CD14-positive monocyte (primary cell): ENCODE measurements around the gene SSPN. TPM values are rescaled to one million over a fixed set of nuclear protein-coding genes. Genes with fewer than 3 reads are reported as not detected.

Source experiments
- DNase-seq, 3 donors: peaks; one replicate each; pipeline ENCODE4 v3.0.0-alpha.2; 2011 to 2022
- H2AFZ ChIP-seq: 2 replicates; pipeline ENCODE4 v1.6.0; 2012; ENCODE audit warnings: mild to moderate bottlenecking, low read depth, low read length, inconsistent platforms; ENCODE audit not compliant: insufficient read depth, poor library complexity, severe bottlenecking
- H3K27ac ChIP-seq, 2 donors: 1 replicate in 1 of 2; 2 replicates in 1 of 2; pipeline ENCODE4 v1.5.1; 2012 to 2013; ENCODE audit warnings: low read length in 2 of 2, control low read depth in 1 of 2, inconsistent platforms in 1 of 2, low read depth in 1 of 2, mild to moderate bottlenecking in 1 of 2
- H3K27me3 ChIP-seq, 2 donors: one replicate each; pipeline versions ENCODE4 v1.6.0 to v1.6.1; 2011 to 2013; ENCODE audit warnings: low read length in 2 of 2; ENCODE audit not compliant: control insufficient read depth in 2 of 2, insufficient read depth in 2 of 2
- H3K36me3 ChIP-seq, 2 donors: replicated peaks in 1 of 2; 1 replicate in 1 of 2; 2 replicates in 1 of 2; pipeline versions ENCODE4 v1.5.1 to v1.6.1; 2012 to 2013; ENCODE audit warnings: low read length in 2 of 2, control low read depth in 1 of 2, inconsistent platforms in 1 of 2, mild to moderate bottlenecking in 1 of 2; ENCODE audit not compliant: insufficient read depth in 2 of 2, control insufficient read depth in 1 of 2
- H3K4me1 ChIP-seq, 2 donors: 1 replicate in 1 of 2; 2 replicates in 1 of 2; pipeline versions ENCODE4 v1.5.1 to v1.6.1; 2012 to 2013; ENCODE audit warnings: low read length in 2 of 2, control low read depth in 1 of 2, inconsistent platforms in 1 of 2, mild to moderate bottlenecking in 1 of 2, moderate library complexity in 1 of 2; ENCODE audit not compliant: insufficient read depth in 2 of 2, control insufficient read depth in 1 of 2
- H3K4me2 ChIP-seq: replicated peaks from 2 replicates; pipeline ENCODE3; 2012; ENCODE audit warnings: low read length, moderate library complexity, mild to moderate bottlenecking; ENCODE audit not compliant: poor library complexity, severe bottlenecking; ENCODE audit errors: extremely low read depth
- H3K4me3 ChIP-seq, 3 experiments: fragments of 200-600 bp in 1 of 3; sonication (generic) in 1 of 3; replicated peaks in 1 of 3; 1 replicate in 2 of 3; 2 replicates in 1 of 3; pipeline ENCODE4 v1.5.1; 2011 to 2013; ENCODE audit warnings: low read length in 3 of 3, mild to moderate bottlenecking in 3 of 3, control low read depth in 2 of 3, low read depth in 2 of 3, inconsistent platforms in 1 of 3, moderate library complexity in 1 of 3
- H3K79me2 ChIP-seq: 2 replicates; pipeline ENCODE4 v1.6.0; 2012; ENCODE audit warnings: mild to moderate bottlenecking, control low read depth, inconsistent platforms, low read length, moderate library complexity; ENCODE audit not compliant: insufficient read depth
- H3K9ac ChIP-seq: 2 replicates; pipeline ENCODE4 v1.6.0; 2017; ENCODE audit warnings: low read length, mild to moderate bottlenecking; ENCODE audit not compliant: insufficient read depth, poor library complexity, severe bottlenecking
- H3K9me3 ChIP-seq, 2 donors: replicated peaks in 1 of 2; 1 replicate in 1 of 2; 2 replicates in 1 of 2; pipeline versions ENCODE4 v1.5.1 to v1.6.1; 2012 to 2013; ENCODE audit warnings: low read length in 2 of 2, control low read depth in 1 of 2; ENCODE audit not compliant: control insufficient read depth in 1 of 2, insufficient read depth in 1 of 2
- H4K20me1 ChIP-seq: 2 replicates; pipeline ENCODE4 v1.6.0; 2012; ENCODE audit warnings: mild to moderate bottlenecking, low read length, control low read depth, moderate library complexity; ENCODE audit not compliant: insufficient read depth
- H3K27ac Mint-ChIP-seq, 7 donors: one replicate each; pipeline ENCODE4 v1.8.0; 2020; ENCODE audit warnings: mild to moderate bottlenecking in 7 of 7, mixed read lengths in 7 of 7, moderate library complexity in 6 of 7, inconsistent platforms in 2 of 7
- H3K27me3 Mint-ChIP-seq, 3 donors: one replicate each; pipeline ENCODE4 v1.8.0; 2021 to 2022; ENCODE audit warnings: low read depth in 3 of 3, mild to moderate bottlenecking in 3 of 3, mixed read lengths in 3 of 3, moderate library complexity in 3 of 3, inconsistent platforms in 1 of 3
- H3K36me3 Mint-ChIP-seq, 2 donors: one replicate each; pipeline ENCODE4 v1.8.0; 2020; ENCODE audit warnings: mixed read lengths in 2 of 2, inconsistent platforms in 1 of 2, mild to moderate bottlenecking in 1 of 2
- H3K4me1 Mint-ChIP-seq: one replicate; pipeline ENCODE4 v1.8.0; 2020; ENCODE audit warnings: mild to moderate bottlenecking, mixed read lengths
- H3K4me3 Mint-ChIP-seq, 2 donors: one replicate each; pipeline ENCODE4 v1.8.0; 2020; ENCODE audit warnings: mild to moderate bottlenecking in 2 of 2, mixed read lengths in 2 of 2, moderate library complexity in 1 of 2
- H3K9me3 Mint-ChIP-seq, 7 donors: one replicate each; pipeline ENCODE4 v1.8.0; 2020 to 2022; ENCODE audit warnings: mixed read lengths in 7 of 7, mild to moderate bottlenecking in 6 of 7, moderate library complexity in 6 of 7, inconsistent platforms in 2 of 7
- WGBS: methylation state at CpG from one replicate; pipeline ENCODE4 v1.1.5; 2013; ENCODE audit warnings: missing lambda C conversion rate; ENCODE audit not compliant: insufficient coverage; 5-methylcytosine and 5-hydroxymethylcytosine counted together
- intact Hi-C, 2 donors: fragments of 100-400 bp; cut with micrococcal nuclease; formaldehyde crosslinking; loops; one replicate each; pipeline versions ENCODE4 v1.15.0 to v1.15.1; 2023
- polyA plus RNA-seq, 3 donors: library from polyadenylated mRNA; depleted of rRNA in 1 of 3; unstranded in 2 of 3; stranded (reverse) in 1 of 3; fragments of 300-500 nt in 2 of 3; fragments of >200 nt in 1 of 3; fragmentation: Illumina TruSeq in 2 of 3; gene quantifications; 1 replicate in 2 of 3; 2 replicates in 1 of 3; pipeline ENCODE4 v1.2.3, GENCODE V29; 2012 to 2021
- TF ChIP-seq, protein P1 (sequence below): fragments of 200-600 bp; IDR thresholded peaks from one replicate; pipeline ENCODE4 v1.8.0; 2022; ENCODE audit warnings: antibody characterized with exemption, mild to moderate bottlenecking

SSPN gene
- polyA plus RNA-seq, 3 donors = 0.15 TPM; not detected in 2

DNA sequence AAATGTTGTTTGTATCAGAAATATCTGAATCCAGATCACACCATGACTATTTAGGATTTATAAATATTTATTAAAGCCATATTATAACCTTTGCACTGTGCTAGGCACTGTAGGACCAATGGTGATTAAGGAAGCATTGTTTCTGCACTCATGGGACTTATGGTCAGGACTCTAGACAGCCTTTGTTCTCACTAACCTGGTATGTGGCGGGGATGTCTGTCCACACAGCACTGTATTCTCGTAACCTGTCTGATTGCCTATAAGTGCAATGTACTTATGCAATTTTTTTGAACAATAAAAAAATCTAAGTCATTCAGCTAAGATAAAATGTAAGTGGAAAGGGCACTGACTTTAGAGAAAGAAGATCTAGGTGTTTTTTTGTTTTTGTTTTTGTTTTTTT, 6.7 kb upstream of the SSPN start:
- no peaks in the 10 kb centered on the region for H3K27me3 ChIP-seq
- H3K27ac ChIP-seq = no peak overlapping the region
- no peaks in the 10 kb centered on the region for H4K20me1 ChIP-seq
- H3K36me3 ChIP-seq = no peaks in the 10 kb centered on the region
- H3K9me3 ChIP-seq = no peaks in the 10 kb centered on the region
- H2AFZ ChIP-seq = no peak overlapping the region
- Mint-ChIP-seq H3K9me3 (no peaks in the 10 kb centered on the region), H3K4me1 (no peaks in the 10 kb centered on the region), H3K4me3 (no peak overlapping the region), H3K27me3 (peaks cover 2 to 9% (median 4%) of the 10 kb centered on the region in 3 donors), H3K36me3 (no peaks in the 10 kb centered on the region), H3K27ac (no peak overlapping the region)
- intact Hi-C loops = no loop called here
- TF ChIP-seq, protein P1, sequence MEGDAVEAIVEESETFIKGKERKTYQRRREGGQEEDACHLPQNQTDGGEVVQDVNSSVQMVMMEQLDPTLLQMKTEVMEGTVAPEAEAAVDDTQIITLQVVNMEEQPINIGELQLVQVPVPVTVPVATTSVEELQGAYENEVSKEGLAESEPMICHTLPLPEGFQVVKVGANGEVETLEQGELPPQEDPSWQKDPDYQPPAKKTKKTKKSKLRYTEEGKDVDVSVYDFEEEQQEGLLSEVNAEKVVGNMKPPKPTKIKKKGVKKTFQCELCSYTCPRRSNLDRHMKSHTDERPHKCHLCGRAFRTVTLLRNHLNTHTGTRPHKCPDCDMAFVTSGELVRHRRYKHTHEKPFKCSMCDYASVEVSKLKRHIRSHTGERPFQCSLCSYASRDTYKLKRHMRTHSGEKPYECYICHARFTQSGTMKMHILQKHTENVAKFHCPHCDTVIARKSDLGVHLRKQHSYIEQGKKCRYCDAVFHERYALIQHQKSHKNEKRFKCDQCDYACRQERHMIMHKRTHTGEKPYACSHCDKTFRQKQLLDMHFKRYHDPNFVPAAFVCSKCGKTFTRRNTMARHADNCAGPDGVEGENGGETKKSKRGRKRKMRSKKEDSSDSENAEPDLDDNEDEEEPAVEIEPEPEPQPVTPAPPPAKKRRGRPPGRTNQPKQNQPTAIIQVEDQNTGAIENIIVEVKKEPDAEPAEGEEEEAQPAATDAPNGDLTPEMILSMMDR = no peak
- no peak overlapping the region for H3K4me3 ChIP-seq
- H3K4me1 ChIP-seq = no peaks in the 10 kb centered on the region
- WGBS = no CpG with 5 or more reads among the region's 2 CpGs
- no peaks in the 10 kb centered on the region for H3K79me2 ChIP-seq
- no peak overlapping the region for H3K9ac ChIP-seq
- no peak overlapping the region for H3K4me2 ChIP-seq
- DNase-seq = no peak

DNA sequence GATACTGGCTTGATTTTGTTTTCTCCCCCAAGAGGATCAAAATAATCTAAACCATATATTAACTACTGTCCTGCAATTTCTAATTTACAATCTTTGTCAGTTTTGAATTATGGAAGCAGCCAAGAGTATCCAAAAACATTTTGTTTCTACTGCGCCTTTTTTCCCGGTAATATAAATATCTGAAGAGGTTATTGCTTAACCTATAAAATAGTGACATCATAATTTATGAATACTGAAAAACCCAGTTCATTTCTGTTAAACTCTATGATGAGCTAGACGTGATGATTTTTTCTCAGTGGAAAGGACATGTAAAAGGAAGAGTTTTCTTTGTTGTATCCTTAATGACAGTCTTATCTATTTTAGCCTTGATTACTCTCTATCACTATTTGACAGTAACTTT, 3.2 kb upstream of the SSPN start:
- Histone ChIP-seq H3K4me1 (peaks cover 6 to 10% of the 10 kb centered on the region in 2 donors), H3K36me3 (no peaks in the 10 kb centered on the region), H3K9me3 (peaks cover 0 to 3% of the 10 kb centered on the region in 2 donors), H3K9ac (no peak overlapping the region), H3K4me2 (no peak overlapping the region), H3K27ac (no peak overlapping the region), H3K79me2 (no peaks in the 10 kb centered on the region), H4K20me1 (no peaks in the 10 kb centered on the region), H3K27me3 (peaks cover 15 to 20% of the 10 kb centered on the region in 2 donors), H3K4me3 (no peak overlapping the region), H2AFZ (no peak overlapping the region)
- Mint-ChIP-seq H3K36me3 (peaks cover 0 to 2% of the 10 kb centered on the region in 2 donors), H3K27ac (no peak overlapping the region), H3K4me3 (no peak overlapping the region), H3K9me3 (peaks cover 0 to 5% (median 0%) of the 10 kb centered on the region in 7 donors), H3K27me3 (peaks cover 28 to 36% (median 28%) of the 10 kb centered on the region in 3 donors), H3K4me1 (peaks cover 11% of the 10 kb centered on the region)
- TF ChIP-seq, protein P1 = no peak
- no CpG with 5 or more reads among the region's 3 CpGs for WGBS
- intact Hi-C loops = no loop called here
- no peak for DNase-seq
